SK-N-SH treated with all-trans-retinoic acid at 6 μM for 48 hours (cell line): ENCODE measurements around the gene BST1.

Experiments used
- ARNTL ChIP-seq: fragments of 450-650 bp; formaldehyde crosslinking; IDR thresholded peaks from 2 replicates; pipeline ENCODE4 v1.5.0; 2020; ENCODE audit warnings: low read depth, mild to moderate bottlenecking, moderate library complexity, borderline replicate concordance
- ESRRG ChIP-seq: fragments of 250-450 bp; sonication (Bioruptor Pico); IDR thresholded peaks from 2 replicates; pipeline ENCODE4 v1.6.1; 2021; ENCODE audit warnings: mild to moderate bottlenecking
- ISL1 ChIP-seq: fragments of 250-450 bp; sonication (Bioruptor Pico); IDR thresholded peaks from 2 replicates; pipeline ENCODE4 v2.1.2; 2022; ENCODE audit warnings: mild to moderate bottlenecking, moderate library complexity
- PPARA ChIP-seq: fragments of 250-450 bp; sonication (Bioruptor Pico); IDR thresholded peaks from 2 replicates; pipeline ENCODE4 v1.5.0; 2020; ENCODE audit warnings: mild to moderate bottlenecking, borderline replicate concordance
- RARB ChIP-seq: fragments of 250-450 bp; sonication (Bioruptor Pico); IDR thresholded peaks from 2 replicates; pipeline ENCODE4 v1.8.0; 2021; ENCODE audit warnings: mild to moderate bottlenecking, moderate library complexity
- SNAI2 ChIP-seq: fragments of 250-450 bp; sonication (Bioruptor Pico); IDR thresholded peaks from 2 replicates; pipeline ENCODE4 v1.5.0; 2020; ENCODE audit warnings: mild to moderate bottlenecking, moderate library complexity
- ZC3H10 ChIP-seq: fragments of 250-450 bp; sonication (Bioruptor Pico); IDR thresholded peaks from 2 replicates; pipeline ENCODE4 v1.5.1; 2021; ENCODE audit warnings: mild to moderate bottlenecking, moderate library complexity
- ZFP3 ChIP-seq: fragments of 250-450 bp; sonication (Bioruptor Pico); IDR thresholded peaks from 2 replicates; pipeline ENCODE4 v1.5.0; 2020; ENCODE audit warnings: mild to moderate bottlenecking, moderate library complexity
- ZFP30 ChIP-seq: fragments of 450-650 bp; formaldehyde crosslinking; IDR thresholded peaks from 2 replicates; pipeline ENCODE4 v1.5.0; 2022; ENCODE audit warnings: mild to moderate bottlenecking, moderate library complexity
- ZNF565 ChIP-seq: fragments of 450-650 bp; formaldehyde crosslinking; conservative IDR thresholded peaks from 2 replicates; pipeline ENCODE4 v1.5.0; 2020; ENCODE audit warnings: low read depth, mild to moderate bottlenecking, moderate library complexity
- TF ChIP-seq, protein P1 (sequence below): fragments of 250-450 bp; sonication (Bioruptor Pico); IDR thresholded peaks from 2 replicates; pipeline ENCODE4 v1.8.0; 2020; ENCODE audit warnings: mild to moderate bottlenecking, moderate library complexity, borderline replicate concordance
- TF ChIP-seq, protein P2 (sequence below): fragments of 250-450 bp; sonication (Bioruptor Pico); IDR thresholded peaks from 2 replicates; pipeline ENCODE4 v1.5.1; 2020; ENCODE audit warnings: low read depth, mild to moderate bottlenecking, moderate library complexity

DNA sequence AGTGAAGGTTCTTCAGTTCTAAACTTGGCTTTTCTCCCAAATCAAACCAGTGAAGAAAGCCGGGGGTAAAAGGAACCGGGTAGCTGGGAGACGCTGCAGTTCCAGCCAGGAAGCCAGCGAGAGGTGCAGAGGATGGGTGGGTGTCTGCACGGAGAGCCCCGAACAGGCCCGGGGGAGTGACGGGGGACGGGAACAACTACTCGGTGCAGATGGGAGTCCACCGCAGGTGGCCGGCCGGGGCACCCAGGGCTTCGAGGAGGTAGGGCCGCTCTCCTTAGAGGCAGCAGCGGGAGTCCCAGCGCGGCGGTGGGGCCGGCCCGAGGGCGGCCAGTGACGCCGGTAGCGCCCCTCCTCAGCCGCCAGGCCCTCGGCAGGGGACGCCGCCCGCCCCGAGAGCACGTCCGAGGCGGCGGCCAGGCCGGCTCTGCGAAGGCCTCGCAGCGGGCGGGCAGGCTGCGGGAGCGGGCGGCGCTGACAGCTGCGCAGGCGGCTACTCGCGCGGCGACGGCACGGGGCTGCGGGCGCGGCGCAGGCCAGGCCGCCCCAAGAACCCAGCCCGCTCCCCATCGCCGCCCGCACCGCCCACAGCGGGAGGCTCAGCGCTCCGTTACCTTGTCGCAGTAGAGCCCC lies 48.2 kb upstream of the BST1 start:
- no peak for TF ChIP-seq RARB (CRISPR knock-in tag)
- no peak for TF ChIP-seq PPARA
- TF ChIP-seq ZNF565 (CRISPR knock-in tag) = no peak
- no peak for TF ChIP-seq ZC3H10
- TF ChIP-seq ISL1 (CRISPR knock-in tag) = no peak
- TF ChIP-seq, protein P1, sequence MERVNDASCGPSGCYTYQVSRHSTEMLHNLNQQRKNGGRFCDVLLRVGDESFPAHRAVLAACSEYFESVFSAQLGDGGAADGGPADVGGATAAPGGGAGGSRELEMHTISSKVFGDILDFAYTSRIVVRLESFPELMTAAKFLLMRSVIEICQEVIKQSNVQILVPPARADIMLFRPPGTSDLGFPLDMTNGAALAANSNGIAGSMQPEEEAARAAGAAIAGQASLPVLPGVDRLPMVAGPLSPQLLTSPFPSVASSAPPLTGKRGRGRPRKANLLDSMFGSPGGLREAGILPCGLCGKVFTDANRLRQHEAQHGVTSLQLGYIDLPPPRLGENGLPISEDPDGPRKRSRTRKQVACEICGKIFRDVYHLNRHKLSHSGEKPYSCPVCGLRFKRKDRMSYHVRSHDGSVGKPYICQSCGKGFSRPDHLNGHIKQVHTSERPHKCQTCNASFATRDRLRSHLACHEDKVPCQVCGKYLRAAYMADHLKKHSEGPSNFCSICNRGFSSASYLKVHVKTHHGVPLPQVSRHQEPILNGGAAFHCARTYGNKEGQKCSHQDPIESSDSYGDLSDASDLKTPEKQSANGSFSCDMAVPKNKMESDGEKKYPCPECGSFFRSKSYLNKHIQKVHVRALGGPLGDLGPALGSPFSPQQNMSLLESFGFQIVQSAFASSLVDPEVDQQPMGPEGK (CRISPR knock-in tag) = no peak
- TF ChIP-seq, protein P2, sequence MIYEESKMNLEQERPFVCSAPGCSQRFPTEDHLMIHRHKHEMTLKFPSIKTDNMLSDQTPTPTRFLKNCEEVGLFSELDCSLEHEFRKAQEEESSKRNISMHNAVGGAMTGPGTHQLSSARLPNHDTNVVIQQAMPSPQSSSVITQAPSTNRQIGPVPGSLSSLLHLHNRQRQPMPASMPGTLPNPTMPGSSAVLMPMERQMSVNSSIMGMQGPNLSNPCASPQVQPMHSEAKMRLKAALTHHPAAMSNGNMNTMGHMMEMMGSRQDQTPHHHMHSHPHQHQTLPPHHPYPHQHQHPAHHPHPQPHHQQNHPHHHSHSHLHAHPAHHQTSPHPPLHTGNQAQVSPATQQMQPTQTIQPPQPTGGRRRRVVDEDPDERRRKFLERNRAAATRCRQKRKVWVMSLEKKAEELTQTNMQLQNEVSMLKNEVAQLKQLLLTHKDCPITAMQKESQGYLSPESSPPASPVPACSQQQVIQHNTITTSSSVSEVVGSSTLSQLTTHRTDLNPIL (CRISPR knock-in tag) = no peak
- no peak for TF ChIP-seq ARNTL
- no peak for TF ChIP-seq SNAI2
- TF ChIP-seq ZFP30 = no peak
- no peak for TF ChIP-seq ZFP3 (CRISPR knock-in tag)
- no peak for TF ChIP-seq ESRRG
